Trophoblast cell (in vitro differentiated cells and primary cell): Measurements from ENCODE around the gene SLIT1.

Experiments
- DNase-seq, 2 donors: peaks; one replicate each; pipeline ENCODE4 v3.0.0-alpha.2; 2016
- H2AFZ ChIP-seq: 2 replicates; pipeline ENCODE4 v1.6.1; 2013; ENCODE audit warnings: low read length, moderate library complexity, mild to moderate bottlenecking; ENCODE audit not compliant: insufficient read depth, poor library complexity
- H2AK5ac ChIP-seq: 2 replicates; pipeline ENCODE4 v1.6.1; 2013; ENCODE audit warnings: mild to moderate bottlenecking, low read length
- H2BK120ac ChIP-seq: 2 replicates; pipeline ENCODE4 v1.6.1; 2013; ENCODE audit warnings: low read length, mild to moderate bottlenecking, moderate library complexity; ENCODE audit not compliant: insufficient read depth, poor library complexity
- H2BK12ac ChIP-seq: 2 replicates; pipeline ENCODE4 v1.6.1; 2013; ENCODE audit warnings: mild to moderate bottlenecking, low read length, moderate library complexity
- H2BK5ac ChIP-seq: 2 replicates; pipeline ENCODE4 v1.6.1; 2013; ENCODE audit warnings: low read length, low read depth, moderate library complexity, mild to moderate bottlenecking; ENCODE audit not compliant: poor library complexity
- H3K14ac ChIP-seq: 2 replicates; pipeline ENCODE4 v1.6.1; 2013; ENCODE audit warnings: mild to moderate bottlenecking, low read length
- H3K18ac ChIP-seq: 2 replicates; pipeline ENCODE4 v1.6.1; 2013; ENCODE audit warnings: mild to moderate bottlenecking, low read length
- H3K23ac ChIP-seq: 2 replicates; pipeline ENCODE4 v1.6.1; 2013; ENCODE audit warnings: low read length
- H3K27ac ChIP-seq: 2 replicates; pipeline ENCODE4 v1.5.1; 2013; ENCODE audit warnings: low read depth, mild to moderate bottlenecking, inconsistent platforms, low read length, moderate library complexity
- H3K27me3 ChIP-seq: 2 replicates; pipeline ENCODE4 v1.6.1; 2013; ENCODE audit warnings: inconsistent platforms, mild to moderate bottlenecking, low read length, moderate library complexity; ENCODE audit not compliant: insufficient read depth
- H3K36me3 ChIP-seq, 2 experiments: 1 replicate in 1 of 2; 2 replicates in 1 of 2; pipeline ENCODE4 v1.6.1; 2013; ENCODE audit warnings: low read length in 2 of 2, mild to moderate bottlenecking in 2 of 2, moderate library complexity in 1 of 2; ENCODE audit not compliant: insufficient read depth in 2 of 2, control insufficient read depth in 1 of 2
- H3K4ac ChIP-seq: 2 replicates; pipeline ENCODE4 v1.6.1; 2013; ENCODE audit warnings: low read depth, mild to moderate bottlenecking, low read length, moderate library complexity
- H3K4me1 ChIP-seq, 2 experiments: 1 replicate in 1 of 2; 2 replicates in 1 of 2; pipeline ENCODE4 v1.6.1; 2013; ENCODE audit warnings: low read length in 2 of 2, mild to moderate bottlenecking in 2 of 2, moderate library complexity in 1 of 2; ENCODE audit not compliant: insufficient read depth in 2 of 2, control insufficient read depth in 1 of 2
- H3K4me2 ChIP-seq: 2 replicates; pipeline ENCODE4 v1.6.1; 2013; ENCODE audit warnings: inconsistent platforms, mild to moderate bottlenecking, low read length, moderate library complexity
- H3K4me3 ChIP-seq: 2 replicates; pipeline ENCODE4 v1.5.1; 2013; ENCODE audit warnings: mild to moderate bottlenecking, low read depth, low read length, inconsistent platforms
- H3K79me1 ChIP-seq: one replicate; pipeline ENCODE4 v1.6.1; 2013; ENCODE audit warnings: low read length
- H3K79me2 ChIP-seq: 2 replicates; pipeline ENCODE4 v1.6.1; 2013; ENCODE audit warnings: low read length, mild to moderate bottlenecking; ENCODE audit not compliant: control insufficient read depth, insufficient read depth, poor library complexity
- H3K9ac ChIP-seq: 2 replicates; pipeline ENCODE4 v1.6.1; 2013; ENCODE audit warnings: mild to moderate bottlenecking, low read length
- H3K9me3 ChIP-seq: 2 replicates; pipeline ENCODE4 v1.6.1; 2013; ENCODE audit warnings: low read depth, mild to moderate bottlenecking, control low read depth, inconsistent platforms, low read length; ENCODE audit not compliant: insufficient read depth
- H4K12ac ChIP-seq: 2 replicates; pipeline ENCODE4 v1.6.1; 2013; ENCODE audit warnings: low read depth, mild to moderate bottlenecking, low read length, moderate library complexity
- H4K8ac ChIP-seq: 2 replicates; pipeline ENCODE4 v1.6.1; 2013; ENCODE audit warnings: low read depth, mild to moderate bottlenecking, low read length, moderate library complexity
- H4K91ac ChIP-seq: one replicate; pipeline ENCODE4 v1.6.1; 2013; ENCODE audit warnings: low read depth, mild to moderate bottlenecking, low read length, moderate library complexity
- WGBS: extraction: QIAGEN DNeasy Blood & Tissue Kit; methylation state at CpG from one replicate; pipeline ENCODE4 v1.1.7; 2013; ENCODE audit warnings: missing lambda C conversion rate; ENCODE audit not compliant: insufficient read length, insufficient coverage; ENCODE audit errors: extremely low coverage; 5-methylcytosine and 5-hydroxymethylcytosine counted together

Gene SLIT1

GRCh38 chr10:97163181-97163580 lies 22.6 kb downstream of the SLIT1 start:
- no peak overlapping the region for H2BK5ac ChIP-seq

GRCh38 chr10:97159646-97160305 lies 26.0 kb downstream of the SLIT1 start:
- H3K27me3 ChIP-seq = no peaks in the 10 kb centered on the region
- no peak overlapping the region for H3K23ac ChIP-seq
- H4K91ac ChIP-seq = no peak overlapping the region
- DNase-seq = no peak
- no peak overlapping the region for H3K27ac ChIP-seq
- H2AK5ac ChIP-seq = no peak overlapping the region
- H3K36me3 ChIP-seq = no peaks in the 10 kb centered on the region
- H4K12ac ChIP-seq = no peak overlapping the region
- H2BK5ac ChIP-seq = no peak overlapping the region
- no peak overlapping the region for H4K8ac ChIP-seq
- no peak overlapping the region for H2AFZ ChIP-seq
- no peak overlapping the region for H3K14ac ChIP-seq
- WGBS = no CpG with 5 or more reads among the region's 10 CpGs
- no peak overlapping the region for H3K9ac ChIP-seq
- H3K79me2 ChIP-seq = no peaks in the 10 kb centered on the region
- H3K18ac ChIP-seq = no peak overlapping the region
- H2BK120ac ChIP-seq = no peak overlapping the region
- H2BK12ac ChIP-seq = no peak overlapping the region
- H3K4me2 ChIP-seq = no peak overlapping the region
- H3K4ac ChIP-seq = no peak overlapping the region
- no peak overlapping the region for H3K4me3 ChIP-seq
- H3K9me3 ChIP-seq = peaks cover 2% of the 10 kb centered on the region
- no peaks in the 10 kb centered on the region for H3K4me1 ChIP-seq
- H3K79me1 ChIP-seq = no peaks in the 10 kb centered on the region

More at GRCh38 chr10:97163181-97163580, 22.6 kb downstream of the SLIT1 start:
- Histone ChIP-seq H3K14ac (no peak overlapping the region), H3K18ac (no peak overlapping the region), H3K27ac (no peak overlapping the region), H3K4me1 (no peaks in the 10 kb centered on the region), H4K12ac (no peak overlapping the region), H3K9me3 (peaks cover 2% of the 10 kb centered on the region), H2AK5ac (no peak overlapping the region), H2BK12ac (no peak overlapping the region), H3K4me2 (no peak overlapping the region), H3K27me3 (no peaks in the 10 kb centered on the region), H2BK120ac (no peak overlapping the region), H3K4ac (no peak overlapping the region), H3K36me3 (no peaks in the 10 kb centered on the region), H3K4me3 (no peak overlapping the region), H2AFZ (no peak overlapping the region), H3K23ac (no peak overlapping the region), H3K79me1 (no peaks in the 10 kb centered on the region), H4K8ac (no peak overlapping the region), H3K9ac (no peak overlapping the region), H3K79me2 (no peaks in the 10 kb centered on the region), H4K91ac (no peak overlapping the region)
- no CpG with 5 or more reads among the region's 7 CpGs for WGBS
- no peak for DNase-seq

GRCh38 chr10:97157578-97158095 lies 28.1 kb downstream of the SLIT1 start:
- no peak overlapping the region for H3K9ac ChIP-seq
- H2BK120ac ChIP-seq = no peak overlapping the region
- no peak overlapping the region for H2BK5ac ChIP-seq
- no peak overlapping the region for H3K4ac ChIP-seq
- no peak for DNase-seq
- H3K27me3 ChIP-seq = no peaks in the 10 kb centered on the region
- no peak overlapping the region for H4K12ac ChIP-seq
- H3K79me2 ChIP-seq = no peaks in the 10 kb centered on the region
- no CpG with 5 or more reads among the region's 6 CpGs for WGBS
- no peak overlapping the region for H2AFZ ChIP-seq
- H3K18ac ChIP-seq = no peak overlapping the region
- no peaks in the 10 kb centered on the region for H3K36me3 ChIP-seq
- no peak overlapping the region for H3K23ac ChIP-seq
- no peak overlapping the region for H4K91ac ChIP-seq
- H3K9me3 ChIP-seq = peaks cover 2% of the 10 kb centered on the region
- H4K8ac ChIP-seq = no peak overlapping the region
- H3K4me2 ChIP-seq = no peak overlapping the region
- H3K27ac ChIP-seq = no peak overlapping the region
- no peaks in the 10 kb centered on the region for H3K4me1 ChIP-seq
- H3K14ac ChIP-seq = no peak overlapping the region
- no peak overlapping the region for H2AK5ac ChIP-seq
- no peak overlapping the region for H3K4me3 ChIP-seq
- H3K79me1 ChIP-seq = no peaks in the 10 kb centered on the region
- no peak overlapping the region for H2BK12ac ChIP-seq

- Histone ChIP-seq H3K79me2 (no peaks in the 10 kb centered on the region), H3K4me3 (no peak overlapping the region), H3K14ac (no peak overlapping the region), H3K27ac (no peak overlapping the region), H3K27me3 (no peaks in the 10 kb centered on the region), H3K9me3 (no peaks in the 10 kb centered on the region), H3K36me3 (no peaks in the 10 kb centered on the region), H2BK12ac (no peak overlapping the region), H4K12ac (no peak overlapping the region), H3K23ac (no peak overlapping the region), H4K91ac (no peak overlapping the region), H2AK5ac (no peak overlapping the region), H3K9ac (no peak overlapping the region), H4K8ac (no peak overlapping the region), H2BK5ac (no peak overlapping the region), H2AFZ (no peak overlapping the region), H2BK120ac (no peak overlapping the region), H3K4me1 (peaks cover 0 to 3% of the 10 kb centered on the region in 2 experiments), H3K18ac (no peak overlapping the region), H3K79me1 (no peaks in the 10 kb centered on the region), H3K4me2 (no peak overlapping the region), H3K4ac (no peak overlapping the region)
- WGBS = no CpG with 5 or more reads among the region's 4 CpGs
- DNase-seq = no peak
These were observed 31.0 kb downstream of the SLIT1 start for GRCh38 chr10:97154781-97155180.
